ENCODE results near the gene DNAI7. TPM values are rescaled to one million over a fixed set of nuclear protein-coding genes. Genes with fewer than 3 reads are reported as not detected.

DNAI7 gene, protein sequence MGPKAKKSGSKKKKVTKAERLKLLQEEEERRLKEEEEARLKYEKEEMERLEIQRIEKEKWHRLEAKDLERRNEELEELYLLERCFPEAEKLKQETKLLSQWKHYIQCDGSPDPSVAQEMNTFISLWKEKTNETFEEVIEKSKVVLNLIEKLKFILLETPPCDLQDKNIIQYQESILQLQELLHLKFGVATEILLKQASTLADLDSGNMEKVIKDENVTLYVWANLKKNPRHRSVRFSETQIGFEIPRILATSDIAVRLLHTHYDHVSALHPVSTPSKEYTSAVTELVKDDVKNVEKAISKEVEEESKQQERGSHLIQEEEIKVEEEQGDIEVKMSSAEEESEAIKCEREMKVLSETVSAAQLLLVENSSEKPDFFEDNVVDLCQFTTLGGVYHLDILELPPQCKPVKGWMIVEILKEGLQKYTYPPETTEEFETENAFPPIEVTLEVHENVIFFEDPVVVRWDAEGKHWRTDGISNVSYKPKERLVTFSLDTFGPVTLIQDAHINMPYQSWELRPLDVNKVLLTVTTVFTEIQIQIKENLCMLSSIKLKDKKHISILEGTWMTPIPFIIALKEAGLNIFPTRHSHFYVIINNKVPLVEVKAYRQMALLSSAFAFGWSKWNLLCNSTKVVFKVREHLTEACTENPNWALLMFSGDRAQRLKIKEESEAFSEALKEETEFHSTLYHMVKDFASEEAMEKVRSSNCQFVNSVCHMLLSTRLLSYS
- not detected for total RNA-seq

GRCh38 chr12:25195056-25195971 lies at the start of gene DNAI7, which contains the start of gene ETFRF1:
Gene DNAI7, minus strand, starts transcription at chr12:25195160. Its CDS starts 82 bp downstream, at chr12:25195078.
Gene ETFRF1, plus strand, starts transcription at chr12:25195237. Its CDS starts 8,720 bp downstream, at chr12:25203957.
- H3K4me3 Mint-ChIP-seq = peak within 1 kb of the TSS; percentile 91
- no peaks in the 10 kb centered on the region for H3K27me3 Mint-ChIP-seq
- ATAC-seq (peak; percentile 98), DNase-seq (peak; percentile 97)
- H3K27ac Mint-ChIP-seq = peak within 1 kb of the TSS; percentile 96
- ChIA-PET POLR2A (interaction anchor here (0.9 to 1.1 kb wide), 2 partner anchors 55 to 182 kb away, joined by 3 to 6 read pairs; partner anchors contain the start of gene KRAS), CTCF (interaction anchor here (0.6 to 2.2 kb wide), 6 partner anchors 9 to 189 kb away, joined by 3 to 7 read pairs (median 4); no protein-coding TSS in a partner anchor)
- H3K4me1 Mint-ChIP-seq = peaks cover 29% of the 10 kb centered on the region
- H3K9me3 Mint-ChIP-seq (ENCODE audit: low read depth) = no peaks in the 10 kb centered on the region
- intact Hi-C loops (cut with DNase I, micrococcal nuclease) = loop anchor here (1.0 to 5.0 kb wide), 5 partner anchors 55 to 143 kb away; partner anchors contain the start of gene KRAS (in 2 of the 2)
- H3K36me3 Mint-ChIP-seq (ENCODE audit: low read depth) = peaks cover 11% of the 10 kb centered on the region

- peaks cover 36% of the 10 kb centered on the region for H3K4me1 Mint-ChIP-seq
- no peak overlapping the region for H3K27ac Mint-ChIP-seq
- ChIA-PET CTCF (interaction anchor here (0.8 kb wide), 1 partner anchor 389 kb away, joined by 3 read pairs; no protein-coding TSS in a partner anchor), POLR2A (no interaction called here)
- intact Hi-C loops (cut with DNase I, micrococcal nuclease) = loop anchor here in 1 of 2 experiments (5.0 kb wide), 1 partner anchor 191 kb away; a partner anchor contains a TSS
- H3K36me3 Mint-ChIP-seq (ENCODE audit: low read depth) = peaks cover 27% of the 10 kb centered on the region
- H3K27me3 Mint-ChIP-seq = no peaks in the 10 kb centered on the region
- H3K9me3 Mint-ChIP-seq (ENCODE audit: low read depth) = no peaks in the 10 kb centered on the region
- DNase-seq = no peak
- ATAC-seq = no peak
- no peak overlapping the region for H3K4me3 Mint-ChIP-seq
Observed at GRCh38 chr12:25243680-25243990, 48.7 kb upstream of the DNAI7 start.

DNA sequence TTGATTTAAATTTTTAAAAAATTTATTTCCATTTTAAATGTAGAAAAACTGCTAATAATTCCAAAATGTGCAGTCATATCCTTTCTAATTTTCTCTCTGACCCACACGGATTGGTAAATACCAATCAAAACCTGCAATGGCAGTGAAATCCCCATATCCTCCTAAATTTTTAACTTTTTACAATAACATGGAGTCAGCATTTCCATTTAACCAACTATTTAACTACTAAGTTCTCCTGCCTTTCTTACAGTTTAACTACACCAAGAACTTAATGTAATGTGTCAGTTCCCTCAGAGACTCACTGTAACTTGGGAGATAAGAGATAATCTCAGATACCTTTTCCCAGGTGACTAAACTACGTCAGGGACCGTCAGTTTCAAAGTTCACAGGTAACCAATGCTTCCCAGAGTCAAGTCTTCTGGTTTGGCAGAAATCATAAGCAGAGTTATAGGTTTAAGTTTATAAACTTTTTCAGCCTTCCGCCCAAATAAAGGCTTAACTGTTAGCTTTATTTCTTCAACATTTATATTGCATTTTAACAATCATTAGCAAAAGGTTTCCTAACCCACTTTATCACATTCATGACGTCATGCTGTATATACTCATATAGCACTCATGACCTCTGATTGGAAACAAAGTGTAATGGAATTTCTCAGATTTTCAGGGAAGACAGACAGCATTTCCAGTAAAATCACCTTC lies 48.2 kb upstream of the DNAI7 start:
- Mint-ChIP-seq H3K27me3 (no peaks in the 10 kb centered on the region), H3K9me3 (ENCODE audit: low read depth) (no peaks in the 10 kb centered on the region), H3K36me3 (ENCODE audit: low read depth) (peaks cover 29% of the 10 kb centered on the region), H3K4me1 (peaks cover 32% of the 10 kb centered on the region), H3K4me3 (no peak overlapping the region), H3K27ac (no peak overlapping the region)
- ChIA-PET POLR2A (no interaction called here), CTCF (interaction anchor here (1.0 to 2.7 kb wide), 2 partner anchors 13 to 21 kb away, joined by 3 to 16 read pairs; no protein-coding TSS in a partner anchor)
- no peak for DNase-seq
- ATAC-seq = no peak
- intact Hi-C loops (cut with DNase I, micrococcal nuclease) = loop anchor here in 1 of 2 experiments (5.0 kb wide), 1 partner anchor 191 kb away; a partner anchor contains a TSS

- Mint-ChIP-seq H3K27ac (peak overlapping the region; percentile 3), H3K4me1 (peaks cover 31% of the 10 kb centered on the region), H3K27me3 (no peaks in the 10 kb centered on the region), H3K4me3 (no peak overlapping the region), H3K9me3 (ENCODE audit: low read depth) (no peaks in the 10 kb centered on the region), H3K36me3 (ENCODE audit: low read depth) (peaks cover 30% of the 10 kb centered on the region)
- CTCF ChIA-PET = interaction anchor here (0.5 to 2.7 kb wide), 36 partner anchors 8 to 775 kb away, joined by 3 to 16 read pairs (median 4); partner anchors contain the start of gene KRAS
- ATAC-seq (peak; percentile 49), DNase-seq (no peak)
- intact Hi-C loops (cut with DNase I, micrococcal nuclease) = loop anchor here (1.0 to 5.0 kb wide), 4 partner anchors 9 to 787 kb away; partner anchors contain the start of gene KRAS (in 1 of the 2)
- POLR2A ChIA-PET = interaction anchor here (0.7 kb wide), 1 partner anchor 9 kb away, joined by 4 read pairs; the partner anchor contains the start of gene KRAS
Observed at GRCh38 chr12:25241167-25242020, 46.4 kb upstream of the DNAI7 start.

- Mint-ChIP-seq H3K4me1 (peaks cover 15% of the 10 kb centered on the region), H3K36me3 (ENCODE audit: low read depth) (peaks cover 27% of the 10 kb centered on the region), H3K9me3 (ENCODE audit: low read depth) (no peaks in the 10 kb centered on the region), H3K4me3 (no peak overlapping the region), H3K27me3 (no peaks in the 10 kb centered on the region), H3K27ac (no peak overlapping the region)
- intact Hi-C loops (cut with DNase I, micrococcal nuclease) = no loop called here
- ATAC-seq = no peak
- ChIA-PET POLR2A (no interaction called here), CTCF (interaction anchor here (0.8 to 1.4 kb wide), 2 partner anchors 10 to 175 kb away, joined by 3 read pairs; no protein-coding TSS in a partner anchor)
- no peak for DNase-seq
Observed at GRCh38 chr12:25236626-25237025, 41.7 kb upstream of the DNAI7 start.

DNA sequence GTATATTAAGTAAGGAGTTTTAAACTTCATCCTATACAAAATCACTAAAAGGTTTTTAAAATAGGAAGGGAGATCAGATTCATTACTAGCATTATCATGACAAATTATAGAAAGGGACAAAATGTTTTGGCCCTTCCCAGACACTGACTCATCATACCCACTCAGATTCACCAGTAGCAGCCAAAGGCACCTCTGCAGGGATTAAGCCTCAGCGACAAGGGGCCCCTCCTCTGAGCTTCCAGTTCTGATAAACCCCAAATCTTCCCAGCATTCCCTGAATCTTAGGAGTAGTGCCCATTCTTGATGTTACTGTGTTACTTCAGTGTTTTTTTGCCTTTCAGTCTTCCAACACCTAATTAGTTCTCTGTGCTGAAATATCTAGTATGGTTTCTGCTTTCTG lies 41.2 kb upstream of the DNAI7 start:
- no peaks in the 10 kb centered on the region for H3K9me3 Mint-ChIP-seq (ENCODE audit: low read depth)
- no peak for DNase-seq
- ATAC-seq = no peak
- no peak overlapping the region for H3K4me3 Mint-ChIP-seq
- H3K27me3 Mint-ChIP-seq = no peaks in the 10 kb centered on the region
- peaks cover 27% of the 10 kb centered on the region for H3K36me3 Mint-ChIP-seq (ENCODE audit: low read depth)
- ChIA-PET POLR2A (no interaction called here), CTCF (interaction anchor here (0.8 to 1.4 kb wide), 2 partner anchors 11 to 174 kb away, joined by 3 read pairs; no protein-coding TSS in a partner anchor)
- no peak overlapping the region for H3K27ac Mint-ChIP-seq
- intact Hi-C loops (cut with DNase I, micrococcal nuclease) = no loop called here
- H3K4me1 Mint-ChIP-seq = peaks cover 12% of the 10 kb centered on the region

DNA sequence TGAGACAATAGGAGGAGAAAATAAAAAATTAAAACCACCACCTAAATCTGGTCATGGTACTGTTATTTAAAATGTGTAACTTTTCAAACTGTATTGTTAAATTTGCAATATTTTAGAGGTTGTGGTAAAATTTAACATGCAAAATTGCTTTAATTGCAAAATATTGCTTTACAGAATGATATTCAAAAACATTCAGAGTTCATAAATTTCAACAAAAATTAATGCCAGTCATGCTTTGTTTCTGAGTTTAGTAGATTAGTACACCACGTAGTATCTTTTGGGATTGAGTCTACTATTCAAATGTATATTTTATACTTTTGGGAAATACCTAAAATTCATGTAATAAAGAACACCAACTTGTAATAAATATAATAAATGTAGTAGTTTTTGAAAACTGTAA lies 18.4 kb upstream of the DNAI7 start:
- Mint-ChIP-seq H3K36me3 (ENCODE audit: low read depth) (peaks cover 20% of the 10 kb centered on the region), H3K27ac (no peak overlapping the region), H3K9me3 (ENCODE audit: low read depth) (no peaks in the 10 kb centered on the region), H3K4me3 (no peak overlapping the region), H3K27me3 (no peaks in the 10 kb centered on the region), H3K4me1 (no peaks in the 10 kb centered on the region)
- POLR2A ChIA-PET = no interaction called here
- intact Hi-C loops (cut with DNase I, micrococcal nuclease) = no loop called here
- DNase-seq (no peak), ATAC-seq (no peak)
- CTCF ChIA-PET = interaction anchor here (2.2 to 3.6 kb wide), 2 partner anchors 28 to 174 kb away, joined by 6 to 19 read pairs; no protein-coding TSS in a partner anchor

- peaks cover 17% of the 10 kb centered on the region for H3K36me3 Mint-ChIP-seq (ENCODE audit: low read depth)
- intact Hi-C loops (cut with DNase I, micrococcal nuclease) = no loop called here
- ChIA-PET POLR2A (no interaction called here), CTCF (no interaction called here)
- H3K9me3 Mint-ChIP-seq (ENCODE audit: low read depth) = no peaks in the 10 kb centered on the region
- DNase-seq (no peak), ATAC-seq (no peak)
- peak overlapping the region; percentile 42 for H3K27ac Mint-ChIP-seq
- H3K27me3 Mint-ChIP-seq = no peaks in the 10 kb centered on the region
- H3K4me1 Mint-ChIP-seq = peaks cover 5% of the 10 kb centered on the region
- H3K4me3 Mint-ChIP-seq = no peak overlapping the region
Observed at GRCh38 chr12:25208554-25208953, 13.6 kb upstream of the DNAI7 start.

DNA sequence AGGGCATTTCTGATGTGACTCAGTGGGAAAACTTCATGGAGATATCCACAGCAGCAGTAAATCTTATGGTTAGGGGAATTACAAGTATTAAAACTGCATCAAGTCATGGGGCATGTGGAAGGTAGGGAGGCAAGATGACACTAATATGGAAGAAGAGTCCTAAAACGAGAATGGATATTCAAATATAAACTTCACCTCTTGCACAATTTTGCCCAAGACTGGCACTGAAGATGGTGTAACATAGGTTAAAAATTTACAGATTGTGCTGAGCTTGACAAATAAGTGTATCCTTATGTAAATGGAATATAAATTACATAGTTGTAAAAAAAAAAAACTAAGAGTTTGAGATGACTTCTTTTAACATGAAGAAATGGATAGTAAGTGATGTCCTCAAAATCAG lies 12.9 kb upstream of the DNAI7 start:
- no peaks in the 10 kb centered on the region for H3K27me3 Mint-ChIP-seq
- no peak for ATAC-seq
- peaks cover 19% of the 10 kb centered on the region for H3K36me3 Mint-ChIP-seq (ENCODE audit: low read depth)
- peaks cover 5% of the 10 kb centered on the region for H3K4me1 Mint-ChIP-seq
- H3K4me3 Mint-ChIP-seq = no peak overlapping the region
- no peak overlapping the region for H3K27ac Mint-ChIP-seq
- H3K9me3 Mint-ChIP-seq (ENCODE audit: low read depth) = no peaks in the 10 kb centered on the region
- intact Hi-C loops (cut with DNase I, micrococcal nuclease) = no loop called here
- ChIA-PET CTCF (interaction anchor here (0.9 kb wide), 1 partner anchor 180 kb away, joined by 3 read pairs; no protein-coding TSS in a partner anchor), POLR2A (no interaction called here)
- no peak for DNase-seq
